ENCODE measurements around the gene SETBP1.
"Not testable (repeated sequence)": the region's sequence is repeated elsewhere in the genome, so short reads cannot be mapped to it uniquely, and the experiment has no call there.

Gene SETBP1

GRCh38 chr18:44793685-44794084 lies 113.0 kb downstream of the SETBP1 start:
- Histone ChIP-seq H3K4me3 (no peak overlapping the region), H3K4me1 (peaks cover 9% of the 10 kb centered on the region), H3K27me3 (ENCODE audit: low read depth) (no peaks in the 10 kb centered on the region), H3K9me3 (no peaks in the 10 kb centered on the region), H3K36me3 (replicated peaks) (no peaks in the 10 kb centered on the region)
- in situ Hi-C loops (cut with MboI; ENCODE audit: low sequenced_read_pairs): no loop called here
- DNase-seq (ENCODE audit: low spot score in 2 of 2): no peak

DNA sequence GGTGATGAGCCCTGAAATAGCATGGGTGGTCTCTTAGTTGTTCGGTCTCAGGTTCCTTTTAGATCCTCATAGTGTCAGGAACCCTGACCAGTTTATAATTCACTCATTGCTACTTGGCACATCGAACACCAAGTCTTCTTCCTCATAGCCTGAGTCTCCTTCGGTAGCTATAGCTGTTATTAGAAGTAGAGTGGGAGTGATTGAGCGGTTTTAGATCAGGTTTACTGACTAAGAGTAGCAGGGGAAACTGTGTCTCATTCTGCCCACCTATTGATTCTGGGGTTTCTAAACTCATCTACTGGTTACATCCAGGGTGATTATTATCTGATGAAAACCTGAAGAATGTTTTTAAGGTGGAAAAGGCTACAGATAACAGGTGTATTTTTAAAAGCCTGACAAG lies 114.6 kb downstream of the SETBP1 start:
- Histone ChIP-seq H3K36me3 (replicated peaks) (no peaks in the 10 kb centered on the region), H3K4me3 (no peak overlapping the region), H3K9me3 (no peaks in the 10 kb centered on the region), H3K27me3 (ENCODE audit: low read depth) (no peaks in the 10 kb centered on the region), H3K4me1 (peaks cover under 1% of the 10 kb centered on the region; the same call in 1 of the 2 replicates)
- in situ Hi-C loops (cut with MboI; ENCODE audit: low sequenced_read_pairs): no loop called here
- DNase-seq (ENCODE audit: low spot score in 2 of 2): no peak

DNA sequence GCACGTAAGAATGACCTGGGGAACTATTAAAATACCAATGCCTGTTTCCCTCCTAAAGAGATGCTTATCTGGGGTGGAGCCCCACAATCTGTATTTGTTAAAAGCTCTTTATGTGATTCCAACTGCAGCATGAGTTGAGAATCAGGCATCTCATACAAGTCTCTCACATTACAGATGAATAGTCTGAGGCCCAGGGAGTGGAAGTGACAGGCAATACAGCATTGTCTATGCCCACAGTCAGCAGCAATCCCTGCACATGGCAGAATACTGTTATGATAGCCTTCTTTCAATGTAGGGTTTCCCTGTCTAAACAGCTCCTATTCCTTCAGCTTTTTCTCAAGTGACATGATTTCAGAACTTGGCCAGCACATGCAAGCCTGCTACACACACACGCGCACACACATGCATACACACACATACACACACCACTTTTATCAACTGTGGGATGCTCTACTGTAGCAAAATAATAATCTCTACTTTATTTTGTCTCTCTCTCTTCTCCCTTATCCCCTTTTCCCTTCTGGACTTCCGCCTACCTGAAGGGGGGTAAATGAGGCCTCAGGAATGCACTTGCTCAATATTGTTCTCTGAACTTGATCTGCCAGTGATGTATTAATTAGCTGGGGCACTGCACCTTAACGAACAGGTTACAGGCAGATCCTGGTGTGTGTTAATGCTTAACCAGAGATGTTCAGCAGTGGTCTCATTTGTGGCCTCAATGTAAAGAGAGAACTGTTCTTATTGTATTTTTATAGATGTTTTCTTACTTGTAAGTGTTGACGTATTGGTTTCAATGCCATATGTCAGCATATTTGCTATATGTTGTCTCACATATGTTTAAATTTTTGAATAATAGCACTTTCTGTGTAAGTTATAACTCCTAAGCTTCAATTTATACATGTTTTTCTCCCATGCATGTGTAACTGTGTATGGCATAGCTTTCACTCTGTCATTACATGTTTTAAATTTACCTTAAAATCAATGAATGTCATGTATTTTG lies 116.0 kb downstream of the SETBP1 start:
- in situ Hi-C loops (cut with MboI; ENCODE audit: low sequenced_read_pairs): no loop called here
- H3K4me1 ChIP-seq: no peaks in the 10 kb centered on the region
- no peak for DNase-seq (ENCODE audit: low spot score in 2 of 2)
- H3K4me3 ChIP-seq: no peak overlapping the region
- H3K27me3 ChIP-seq (ENCODE audit: low read depth): no peaks in the 10 kb centered on the region
- H3K9me3 ChIP-seq: no peaks in the 10 kb centered on the region
- no peaks in the 10 kb centered on the region for H3K36me3 ChIP-seq (replicated peaks)

- in situ Hi-C loops (cut with MboI; ENCODE audit: low sequenced_read_pairs): no loop called here
- no peaks in the 10 kb centered on the region for H3K27me3 ChIP-seq (ENCODE audit: low read depth)
- H3K36me3 ChIP-seq (replicated peaks): no peaks in the 10 kb centered on the region
- H3K9me3 ChIP-seq: no peaks in the 10 kb centered on the region
- DNase-seq (ENCODE audit: low spot score in 2 of 2): no peak
- no peaks in the 10 kb centered on the region for H3K4me1 ChIP-seq
- H3K4me3 ChIP-seq: no peak overlapping the region
These were observed 117.9 kb downstream of the SETBP1 start for GRCh38 chr18:44798433-44799048.

- Histone ChIP-seq H3K9me3 (no peaks in the 10 kb centered on the region), H3K27me3 (ENCODE audit: low read depth) (no peaks in the 10 kb centered on the region), H3K36me3 (replicated peaks) (no peaks in the 10 kb centered on the region), H3K4me3 (no peak overlapping the region), H3K4me1 (no peaks in the 10 kb centered on the region)
- no peak for DNase-seq (ENCODE audit: low spot score in 2 of 2)
- in situ Hi-C loops (cut with MboI; ENCODE audit: low sequenced_read_pairs): no loop called here
These were observed 118.8 kb downstream of the SETBP1 start for GRCh38 chr18:44799382-44799906.

DNA sequence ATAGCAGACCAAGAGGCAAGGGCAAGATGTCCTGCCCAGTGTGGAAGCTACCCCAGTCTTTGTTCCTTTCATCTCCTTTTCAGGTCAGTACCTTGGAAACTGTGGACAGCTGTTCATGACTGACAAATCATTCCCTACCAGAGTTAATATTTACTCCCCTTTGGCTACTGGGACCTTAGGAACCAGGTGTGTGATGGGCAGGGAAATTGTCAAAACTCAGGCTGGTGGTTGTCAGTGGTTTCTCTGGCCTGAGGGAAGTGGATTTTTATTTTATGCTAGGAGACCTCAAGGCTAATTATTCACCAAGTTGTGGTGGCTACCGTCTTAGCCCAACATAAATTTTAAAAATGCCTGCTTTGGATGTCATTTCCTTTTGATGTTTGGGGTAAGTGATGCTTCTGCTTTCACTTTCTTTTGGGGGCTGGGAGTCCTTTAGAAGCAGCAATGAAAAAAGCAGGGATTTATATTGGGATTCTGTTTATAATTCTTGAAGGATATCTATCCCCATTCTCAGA lies 119.3 kb downstream of the SETBP1 start:
- H3K4me1 ChIP-seq: no peaks in the 10 kb centered on the region
- H3K4me3 ChIP-seq: no peak overlapping the region
- H3K9me3 ChIP-seq: no peaks in the 10 kb centered on the region
- no peaks in the 10 kb centered on the region for H3K27me3 ChIP-seq (ENCODE audit: low read depth)
- in situ Hi-C loops (cut with MboI; ENCODE audit: low sequenced_read_pairs): no loop called here
- no peak for DNase-seq (ENCODE audit: low spot score in 2 of 2)
- H3K36me3 ChIP-seq (replicated peaks): no peaks in the 10 kb centered on the region

GRCh38 chr18:44800766-44801165 lies 120.1 kb downstream of the SETBP1 start:
- in situ Hi-C loops (cut with MboI; ENCODE audit: low sequenced_read_pairs); H3K9me3 ChIP-seq: not testable (repeated sequence)

GRCh38 chr18:44801781-44802180 lies 121.1 kb downstream of the SETBP1 start:
- Histone ChIP-seq H3K36me3 (replicated peaks) (no peaks in the 10 kb centered on the region), H3K4me3 (no peak overlapping the region), H3K9me3 (no peaks in the 10 kb centered on the region), H3K4me1 (no peaks in the 10 kb centered on the region), H3K27me3 (ENCODE audit: low read depth) (no peaks in the 10 kb centered on the region)
- DNase-seq (ENCODE audit: low spot score in 2 of 2): no peak
- in situ Hi-C loops (cut with MboI; ENCODE audit: low sequenced_read_pairs): no loop called here

More at GRCh38 chr18:44800766-44801165, 120.1 kb downstream of the SETBP1 start:
- H3K36me3 ChIP-seq (replicated peaks); H3K27me3 ChIP-seq (ENCODE audit: low read depth); H3K4me3 ChIP-seq; DNase-seq (ENCODE audit: low spot score in 2 of 2); H3K4me1 ChIP-seq: not testable (repeated sequence)

DNA sequence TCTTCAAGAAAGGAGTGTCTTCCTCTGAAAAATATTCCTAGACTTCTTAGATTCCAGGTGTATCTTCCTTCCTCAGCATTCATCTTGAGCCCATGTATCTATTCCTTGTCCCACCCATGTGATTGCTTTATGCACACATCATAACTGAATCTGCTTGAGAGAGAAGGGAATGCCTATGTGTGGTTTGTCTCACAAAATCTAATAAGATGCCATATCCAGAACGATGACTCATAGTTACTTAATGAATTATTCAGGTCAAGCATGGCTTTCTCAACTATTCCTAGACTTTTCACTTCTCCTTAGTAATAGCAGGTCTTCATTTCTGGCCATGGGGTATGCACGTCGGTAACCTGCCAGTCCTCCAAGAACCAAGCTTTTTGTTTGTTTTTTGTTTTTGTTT lies 121.8 kb downstream of the SETBP1 start:
- in situ Hi-C loops (cut with MboI; ENCODE audit: low sequenced_read_pairs): no loop called here
- H3K4me1 ChIP-seq: no peaks in the 10 kb centered on the region
- no peak overlapping the region for H3K4me3 ChIP-seq
- no peak for DNase-seq (ENCODE audit: low spot score in 2 of 2)
- no peaks in the 10 kb centered on the region for H3K36me3 ChIP-seq (replicated peaks)
- H3K9me3 ChIP-seq: no peaks in the 10 kb centered on the region
- no peaks in the 10 kb centered on the region for H3K27me3 ChIP-seq (ENCODE audit: low read depth)

DNA sequence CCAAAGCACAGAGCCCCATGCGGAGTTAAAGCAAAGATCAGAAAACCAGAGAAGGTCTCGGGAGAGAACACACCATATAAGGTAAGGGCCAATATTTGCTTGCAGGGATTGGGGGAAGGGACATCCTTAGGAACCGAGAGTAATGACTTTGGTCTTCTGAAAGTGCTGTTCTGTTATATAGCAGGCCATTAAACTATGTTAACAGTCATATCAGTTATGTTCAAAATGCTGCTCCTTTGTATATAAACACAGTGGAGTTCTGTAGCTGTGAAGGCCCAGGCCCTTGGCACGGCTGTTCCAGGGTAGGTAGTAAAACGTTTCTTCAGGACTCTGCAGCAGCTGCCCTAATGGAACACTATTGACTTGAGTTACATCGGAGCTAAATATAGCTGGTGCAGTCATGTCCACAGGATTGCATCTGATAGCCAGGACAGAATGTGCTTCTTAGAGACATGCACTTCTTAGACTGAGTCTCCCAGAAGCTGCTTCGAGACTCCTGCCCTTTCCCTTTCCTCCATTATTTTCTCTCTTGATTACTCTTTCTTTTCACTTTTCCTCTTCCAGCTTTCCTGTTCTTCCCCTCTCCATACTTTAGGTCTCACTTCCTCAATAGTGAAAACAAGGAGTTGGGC lies 122.4 kb downstream of the SETBP1 start:
- Histone ChIP-seq H3K4me3 (no peak overlapping the region), H3K27me3 (ENCODE audit: low read depth) (no peaks in the 10 kb centered on the region), H3K4me1 (no peaks in the 10 kb centered on the region), H3K36me3 (replicated peaks) (no peaks in the 10 kb centered on the region), H3K9me3 (no peaks in the 10 kb centered on the region)
- in situ Hi-C loops (cut with MboI; ENCODE audit: low sequenced_read_pairs): no loop called here
- DNase-seq (ENCODE audit: low spot score in 2 of 2): no peak

DNA sequence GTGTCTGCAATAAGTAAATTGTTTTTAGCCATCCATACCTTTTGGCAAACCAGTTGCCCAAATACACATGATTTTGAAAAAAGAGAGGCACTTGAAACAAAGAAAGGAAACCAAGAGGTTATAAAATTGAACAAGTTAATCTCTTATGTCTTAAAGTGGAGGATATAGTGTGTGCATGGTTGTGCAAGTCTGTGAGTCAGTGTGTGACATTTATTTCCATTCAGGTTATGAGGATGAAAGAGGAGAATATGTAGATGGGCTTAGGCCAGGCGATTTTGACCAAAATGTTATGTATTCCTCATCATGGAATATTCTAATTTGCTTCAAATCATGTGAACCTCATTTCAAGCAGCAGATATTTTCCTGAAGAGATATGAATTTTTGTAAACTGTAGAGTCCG lies 123.3 kb downstream of the SETBP1 start:
- no peaks in the 10 kb centered on the region for H3K36me3 ChIP-seq (replicated peaks)
- in situ Hi-C loops (cut with MboI; ENCODE audit: low sequenced_read_pairs): no loop called here
- no peaks in the 10 kb centered on the region for H3K4me1 ChIP-seq
- no peak overlapping the region for H3K4me3 ChIP-seq
- no peak for DNase-seq (ENCODE audit: low spot score in 2 of 2)
- no peaks in the 10 kb centered on the region for H3K27me3 ChIP-seq (ENCODE audit: low read depth)
- H3K9me3 ChIP-seq: no peaks in the 10 kb centered on the region

DNA sequence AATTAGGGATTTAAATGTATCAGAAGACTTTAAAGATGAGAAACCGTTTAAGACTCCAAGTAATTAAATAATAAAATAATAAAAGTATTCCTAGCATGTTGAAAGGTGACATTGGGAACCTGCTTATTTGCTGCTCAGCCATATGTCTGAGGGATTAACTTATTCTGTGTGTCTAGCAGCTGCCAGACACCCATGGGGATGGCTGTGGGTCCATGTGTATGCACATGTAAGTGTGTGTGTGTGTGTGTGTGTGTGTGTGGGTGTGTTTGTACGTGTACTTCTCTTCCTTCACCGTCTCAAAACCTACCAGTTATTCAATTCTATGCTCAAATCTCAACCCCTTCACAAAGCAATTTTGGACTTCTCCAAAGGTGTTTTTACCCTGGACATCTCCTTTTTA lies 124.5 kb downstream of the SETBP1 start:
- in situ Hi-C loops (cut with MboI; ENCODE audit: low sequenced_read_pairs): no loop called here
- Histone ChIP-seq H3K4me3 (no peak overlapping the region), H3K4me1 (no peaks in the 10 kb centered on the region), H3K9me3 (no peaks in the 10 kb centered on the region), H3K36me3 (replicated peaks) (no peaks in the 10 kb centered on the region), H3K27me3 (ENCODE audit: low read depth) (no peaks in the 10 kb centered on the region)
- DNase-seq (ENCODE audit: low spot score in 2 of 2): no peak

GRCh38 chr18:44805643-44806042 lies 125.0 kb downstream of the SETBP1 start:
- H3K27me3 ChIP-seq (ENCODE audit: low read depth): no peaks in the 10 kb centered on the region
- in situ Hi-C loops (cut with MboI; ENCODE audit: low sequenced_read_pairs): no loop called here
- no peaks in the 10 kb centered on the region for H3K36me3 ChIP-seq (replicated peaks)
- H3K4me1 ChIP-seq: no peaks in the 10 kb centered on the region
- H3K4me3 ChIP-seq: no peak overlapping the region
- DNase-seq (ENCODE audit: low spot score in 2 of 2): no peak
- no peaks in the 10 kb centered on the region for H3K9me3 ChIP-seq
